Mesenchymal stem cell (in vitro differentiated cells and primary cell): ENCODE measurements around the gene EDC3.

ENCODE experiments used
- DNase-seq: peaks from one replicate; pipeline ENCODE4 v3.0.0-alpha.2; 2013
- H2AFZ ChIP-seq: one replicate; pipeline ENCODE4 v1.6.1; 2013; ENCODE audit warnings: low read depth, mild to moderate bottlenecking, control low read depth, inconsistent platforms, low read length, moderate library complexity
- H2AK5ac ChIP-seq: 2 replicates; pipeline ENCODE4 v1.6.1; 2013; ENCODE audit warnings: low read length, moderate library complexity, mild to moderate bottlenecking, inconsistent platforms; ENCODE audit not compliant: severe bottlenecking
- H2BK120ac ChIP-seq: one replicate; pipeline ENCODE4 v1.6.1; 2013; ENCODE audit warnings: low read depth, mild to moderate bottlenecking, inconsistent platforms, low read length, moderate library complexity
- H2BK12ac ChIP-seq, 2 experiments: one replicate each; pipeline ENCODE4 v1.6.1; 2013; ENCODE audit warnings: inconsistent platforms in 2 of 2, low read length in 2 of 2, mild to moderate bottlenecking in 2 of 2, moderate library complexity in 2 of 2, control low read depth in 1 of 2
- H2BK15ac ChIP-seq: one replicate; pipeline ENCODE4 v1.6.1; 2013; ENCODE audit warnings: mild to moderate bottlenecking, low read depth, inconsistent platforms; ENCODE audit not compliant: poor library complexity, severe bottlenecking
- H2BK5ac ChIP-seq: 2 replicates; pipeline ENCODE4 v1.6.1; 2013; ENCODE audit warnings: low read depth, mild to moderate bottlenecking, low read length, control low read depth, inconsistent platforms; ENCODE audit not compliant: poor library complexity, severe bottlenecking
- H3K14ac ChIP-seq, 2 experiments: one replicate each; pipeline ENCODE4 v1.6.1; 2013; ENCODE audit warnings: inconsistent platforms in 2 of 2, low read length in 2 of 2, control low read depth in 1 of 2, mild to moderate bottlenecking in 1 of 2, moderate library complexity in 1 of 2
- H3K18ac ChIP-seq, 2 experiments: one replicate each; pipeline ENCODE4 v1.6.1; 2013; ENCODE audit warnings: inconsistent platforms in 2 of 2, low read length in 2 of 2, control low read depth in 1 of 2, low read depth in 1 of 2, mild to moderate bottlenecking in 1 of 2
- H3K23ac ChIP-seq, 2 experiments: one replicate each; pipeline ENCODE4 v1.6.1; 2013; ENCODE audit warnings: inconsistent platforms in 2 of 2, low read length in 2 of 2, mild to moderate bottlenecking in 2 of 2, moderate library complexity in 2 of 2, control low read depth in 1 of 2
- H3K27ac ChIP-seq: 2 replicates; pipeline ENCODE4 v1.5.1; 2013; ENCODE audit warnings: mild to moderate bottlenecking, moderate library complexity, low read length, control low read depth, inconsistent platforms; ENCODE audit not compliant: poor library complexity, severe bottlenecking
- H3K27me3 ChIP-seq, 2 experiments: 2 replicates each; pipeline versions ENCODE4 v1.6.1 to v1.7.0; 2013; ENCODE audit warnings: low read length in 2 of 2, mild to moderate bottlenecking in 2 of 2, moderate library complexity in 2 of 2, control low read depth in 1 of 2, inconsistent platforms in 1 of 2; ENCODE audit not compliant: control insufficient read depth in 1 of 2, insufficient read depth in 1 of 2
- H3K36me3 ChIP-seq, 2 experiments: 2 replicates each; pipeline versions ENCODE4 v1.6.1 to v1.7.0; 2013; ENCODE audit warnings: low read length in 2 of 2, control low read depth in 1 of 2, inconsistent platforms in 1 of 2, low read depth in 1 of 2, mild to moderate bottlenecking in 1 of 2; ENCODE audit not compliant: insufficient read depth in 2 of 2, control insufficient read depth in 1 of 2
- H3K4ac ChIP-seq, 2 experiments: one replicate each; pipeline ENCODE4 v1.6.1; 2013; ENCODE audit warnings: inconsistent platforms in 2 of 2, low read length in 2 of 2, mild to moderate bottlenecking in 2 of 2, moderate library complexity in 2 of 2, control low read depth in 1 of 2, low read depth in 1 of 2
- H3K4me1 ChIP-seq: 2 replicates; pipeline ENCODE4 v1.6.1; 2013; ENCODE audit warnings: low read depth, low read length, control low read depth; ENCODE audit not compliant: control insufficient read depth, insufficient read depth
- H3K4me2 ChIP-seq: 2 replicates; pipeline ENCODE4 v1.6.1; 2013; ENCODE audit warnings: low read length, mild to moderate bottlenecking, inconsistent platforms; ENCODE audit not compliant: poor library complexity, severe bottlenecking
- H3K4me3 ChIP-seq, 2 experiments: 2 replicates each; pipeline versions ENCODE4 v1.5.1 to v1.7.0; 2013; ENCODE audit warnings: low read length in 2 of 2, mild to moderate bottlenecking in 2 of 2, control low read depth in 1 of 2, low read depth in 1 of 2; ENCODE audit not compliant: insufficient read depth in 1 of 2
- H3K79me1 ChIP-seq: replicated peaks from 2 replicates; pipeline ENCODE4 v1.6.1; 2013; ENCODE audit warnings: mild to moderate bottlenecking, control low read depth, low read length, inconsistent platforms; ENCODE audit not compliant: poor library complexity, severe bottlenecking
- H3K9ac ChIP-seq: 2 replicates; pipeline ENCODE4 v1.7.0; 2013; ENCODE audit warnings: mild to moderate bottlenecking, low read length, moderate library complexity
- H3K9me3 ChIP-seq: 2 replicates; pipeline ENCODE4 v1.7.0; 2013; ENCODE audit warnings: mild to moderate bottlenecking, low read length; ENCODE audit not compliant: control insufficient read depth
- H4K8ac ChIP-seq: one replicate; pipeline ENCODE4 v1.6.1; 2013; ENCODE audit warnings: inconsistent platforms, mild to moderate bottlenecking, low read length, moderate library complexity
- H4K91ac ChIP-seq: one replicate; pipeline ENCODE4 v1.6.1; 2013; ENCODE audit warnings: mild to moderate bottlenecking, low read length, inconsistent platforms
- WGBS: methylation state at CpG from one replicate; pipeline ENCODE4 v1.1.7; 2013; ENCODE audit warnings: mixed read lengths; 5-methylcytosine and 5-hydroxymethylcytosine counted together

The EDC3 gene

GRCh38 chr15:74692327-74692726 is 3.5 kb downstream of the EDC3 start:
- Histone ChIP-seq H4K91ac (no peak overlapping the region), H3K4me2 (no peak overlapping the region), H3K23ac (no peak overlapping the region), H3K18ac (no peak overlapping the region), H4K8ac (no peak overlapping the region), H3K36me3 (peaks cover 0 to 4% of the 10 kb centered on the region in 2 experiments), H3K4ac (no peak overlapping the region), H2BK120ac (no peak overlapping the region), H3K9ac (no peak overlapping the region), H3K14ac (no peak overlapping the region), H3K27me3 (no peaks in the 10 kb centered on the region), H2BK5ac (no peak overlapping the region), H3K4me1 (peaks cover 5% of the 10 kb centered on the region), H3K9me3 (no peaks in the 10 kb centered on the region), H2BK12ac (no peak overlapping the region), H3K27ac (no peak overlapping the region), H2BK15ac (no peak overlapping the region), H3K4me3 (no peak overlapping the region), H2AFZ (no peak overlapping the region), H3K79me1 (peaks cover 9% of the 10 kb centered on the region), H2AK5ac (no peak overlapping the region)
- WGBS: 89% methylated on average over 1 of the region's 1 CpG
- no peak for DNase-seq

- H2BK5ac ChIP-seq: no peak overlapping the region
- H3K27me3 ChIP-seq: no peaks in the 10 kb centered on the region
- no peak overlapping the region for H3K18ac ChIP-seq
- H3K4ac ChIP-seq: no peak overlapping the region
- H3K27ac ChIP-seq: no peak overlapping the region
- H3K4me3 ChIP-seq: no peak overlapping the region
- H2AFZ ChIP-seq: no peak overlapping the region
- no peak for DNase-seq
- no peak overlapping the region for H3K9ac ChIP-seq
- no peak overlapping the region for H2BK15ac ChIP-seq
- no peaks in the 10 kb centered on the region for H3K4me1 ChIP-seq
- no peak overlapping the region for H2AK5ac ChIP-seq
- no peak overlapping the region for H3K4me2 ChIP-seq
- no peak overlapping the region for H4K8ac ChIP-seq
- H3K9me3 ChIP-seq: no peaks in the 10 kb centered on the region
- no peak overlapping the region for H3K23ac ChIP-seq
- peaks cover 17% of the 10 kb centered on the region for H3K79me1 ChIP-seq
- no peak overlapping the region for H2BK120ac ChIP-seq
- WGBS: 100% methylated on average over 1 of the region's 1 CpG
- no peak overlapping the region for H2BK12ac ChIP-seq
- peaks cover 16 to 18% of the 10 kb centered on the region in 2 experiments for H3K36me3 ChIP-seq
- no peak overlapping the region for H3K14ac ChIP-seq
- H4K91ac ChIP-seq: no peak overlapping the region
Observed at GRCh38 chr15:74683758-74684157, 12.1 kb downstream of the EDC3 start.

- Histone ChIP-seq H3K18ac (no peak overlapping the region), H3K23ac (no peak overlapping the region), H3K27ac (no peak overlapping the region), H3K4ac (no peak overlapping the region), H4K91ac (no peak overlapping the region), H3K27me3 (no peaks in the 10 kb centered on the region), H3K4me1 (no peaks in the 10 kb centered on the region), H2BK5ac (no peak overlapping the region), H2BK120ac (no peak overlapping the region), H3K79me1 (peaks cover 17% of the 10 kb centered on the region), H3K14ac (no peak overlapping the region), H3K9ac (no peak overlapping the region), H3K4me3 (no peak overlapping the region), H3K9me3 (no peaks in the 10 kb centered on the region), H2AK5ac (no peak overlapping the region), H2BK12ac (no peak overlapping the region), H2AFZ (no peak overlapping the region), H3K36me3 (peaks cover 16 to 18% of the 10 kb centered on the region in 2 experiments), H4K8ac (no peak overlapping the region), H3K4me2 (no peak overlapping the region), H2BK15ac (no peak overlapping the region)
- WGBS: 94% methylated on average over 3 of the region's 3 CpGs
- no peak for DNase-seq
Observed at GRCh38 chr15:74682954-74683353, 12.9 kb downstream of the EDC3 start.

DNA sequence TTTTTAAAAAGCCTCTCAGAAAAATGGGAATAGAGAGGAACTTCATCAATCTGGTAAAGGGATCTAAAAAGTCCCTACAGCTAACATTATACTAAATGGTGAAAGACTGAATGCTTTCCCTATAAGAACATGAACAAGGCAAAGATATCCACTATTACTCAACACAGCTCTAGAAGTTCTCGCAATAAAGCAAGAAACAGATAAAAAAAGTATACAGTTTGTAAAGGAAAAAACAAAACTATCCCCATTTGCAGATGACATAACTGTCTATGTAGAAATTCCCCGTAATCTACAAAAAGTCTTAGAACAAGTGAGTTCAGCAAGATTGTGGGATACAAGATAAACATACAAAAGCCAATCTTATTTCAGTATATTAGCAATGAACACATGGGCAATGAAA is 15.4 kb downstream of the EDC3 start:
- H4K8ac ChIP-seq: no peak overlapping the region
- peaks cover 7 to 10% of the 10 kb centered on the region in 2 experiments for H3K36me3 ChIP-seq
- no peaks in the 10 kb centered on the region for H3K9me3 ChIP-seq
- no peak overlapping the region for H2AK5ac ChIP-seq
- no peak overlapping the region for H2BK5ac ChIP-seq
- no peak overlapping the region for H3K23ac ChIP-seq
- H2BK12ac ChIP-seq: no peak overlapping the region
- no peak overlapping the region for H3K27ac ChIP-seq
- no peak overlapping the region for H3K4me3 ChIP-seq
- peak; percentile 43 for DNase-seq
- 100% methylated on average over 1 of the region's 2 CpGs for WGBS
- H2BK120ac ChIP-seq: no peak overlapping the region
- H2BK15ac ChIP-seq: no peak overlapping the region
- no peak overlapping the region for H3K9ac ChIP-seq
- H3K4me2 ChIP-seq: no peak overlapping the region
- no peak overlapping the region for H3K4ac ChIP-seq
- no peak overlapping the region for H4K91ac ChIP-seq
- H3K79me1 ChIP-seq: peaks cover 18% of the 10 kb centered on the region
- H3K14ac ChIP-seq: no peak overlapping the region
- no peak overlapping the region for H3K18ac ChIP-seq
- H2AFZ ChIP-seq: no peak overlapping the region
- H3K27me3 ChIP-seq: no peaks in the 10 kb centered on the region
- H3K4me1 ChIP-seq: no peaks in the 10 kb centered on the region
